GM12878 (cell line): ENCODE data around the gene DOCK1. TPM values are rescaled to one million over a fixed set of nuclear protein-coding genes. Genes with fewer than 3 reads are reported as not detected.

Source experiments
- ATAC-seq: fragments of 200-7000 bp; cut with Tn5 transposase; 3 replicates; pipeline ENCODE4 v1.9.1; 2020; ENCODE audit warnings: mild to moderate bottlenecking, moderate library complexity
- BruUV-seq: library from RNA; stranded (reverse); fragments of 400-500 nt; replicated peaks from 2 replicates; lab custom pipeline; 2021; lab: Mats Ljungman, UMichigan
- CTCF ChIA-PET: fragments of 300-600 bp; sonication (Branson Sonifier 250); formaldehyde crosslinking; extraction: SDS; loops from one replicate; lab custom pipeline; 2021; ENCODE audit warnings: inconsistent platforms; lab: Yijun Ruan, JAX
- POLR2A ChIA-PET: fragments of 350-600 bp; formaldehyde crosslinking; extraction: SDS; loops from one replicate; lab custom pipeline; 2021; ENCODE audit warnings: inconsistent platforms; lab: Charles Lee
- RAD21 ChIA-PET: fragments of 300-600 bp; sonication (Branson Sonifier 250); formaldehyde crosslinking; loops from one replicate; lab custom pipeline; 2023; ENCODE audit warnings: antibody characterized with exemption; ENCODE audit not compliant: unreplicated experiment; lab: Charles Lee
- SMC1A ChIA-PET: fragments of 300-600 bp; sonication (Branson Sonifier 250); formaldehyde crosslinking; loops from one replicate; lab custom pipeline; 2023; ENCODE audit not compliant: unreplicated experiment, uncharacterized antibody; lab: Charles Lee
- DNase-seq: peaks from one replicate; pipeline ENCODE4 v3.0.0-alpha.2; 2011; ENCODE audit warnings: low read depth, low spot score
- FAIRE-seq: peaks from 3 replicates; lab custom pipeline; 2011; peaks lifted over from hg19 to GRCh38; lab: Jason Lieb, UNC
- H2AFZ ChIP-seq: 2 replicates; pipeline ENCODE4 v1.6.0; 2011; ENCODE audit warnings: low read depth, low read length, control low read depth; ENCODE audit not compliant: control insufficient read depth
- H3K27ac ChIP-seq: 2 replicates; pipeline ENCODE4 v1.5.1; 2011; ENCODE audit warnings: control low read depth; ENCODE audit not compliant: control insufficient read depth, insufficient read depth
- H3K27me3 ChIP-seq, 2 experiments: replicated peaks in 1 of 2; 2 replicates each; pipeline versions ENCODE4 v1.6.0 to v1.6.1; 2011; ENCODE audit warnings: low read length in 1 of 2; ENCODE audit not compliant: control insufficient read depth in 2 of 2, insufficient read depth in 2 of 2
- H3K36me3 ChIP-seq, 2 experiments: 2 replicates each; pipeline ENCODE4 v1.5.1; 2011; ENCODE audit warnings: low read length in 1 of 2; ENCODE audit not compliant: control insufficient read depth in 2 of 2, insufficient read depth in 2 of 2
- H3K4me1 ChIP-seq: 2 replicates; pipeline ENCODE4 v1.6.1; 2011; ENCODE audit warnings: mild to moderate bottlenecking, low read length, moderate library complexity, mixed read lengths; ENCODE audit not compliant: control insufficient read depth, insufficient read depth
- H3K4me2 ChIP-seq: 2 replicates; pipeline ENCODE4 v1.6.0; 2011; ENCODE audit warnings: control low read depth; ENCODE audit not compliant: control insufficient read depth, insufficient read depth
- H3K4me3 ChIP-seq: fragments of 200-600 bp; sonication (generic); 2 replicates; pipeline ENCODE4 v1.5.1; 2016
- H3K79me2 ChIP-seq: 2 replicates; pipeline ENCODE4 v1.6.0; 2011; ENCODE audit warnings: low read length; ENCODE audit not compliant: control insufficient read depth, insufficient read depth
- H3K9ac ChIP-seq: 2 replicates; pipeline ENCODE4 v1.8.0; 2011; ENCODE audit warnings: low read length, control low read depth, mixed read lengths; ENCODE audit not compliant: control insufficient read depth, insufficient read depth
- H3K9me3 ChIP-seq: replicated peaks from 3 replicates; pipeline ENCODE4 v1.5.1; 2011; ENCODE audit warnings: mild to moderate bottlenecking, low read length; ENCODE audit not compliant: control insufficient read depth, insufficient read depth
- H4K20me1 ChIP-seq: 2 replicates; pipeline ENCODE4 v1.6.0; 2011; ENCODE audit not compliant: control insufficient read depth, insufficient read depth
- CBX3 ChIP-seq: fragments of 200-600 bp; sonication (generic); IDR thresholded peaks from 2 replicates; pipeline ENCODE4 v1.6.1; 2016; ENCODE audit warnings: low read depth, borderline replicate concordance
- CREM ChIP-seq: IDR thresholded peaks from 2 replicates; pipeline ENCODE4 v1.6.1; 2014; ENCODE audit warnings: antibody characterized with exemption, low read depth
- CTCF ChIP-seq, 3 experiments: IDR thresholded peaks in 2 of 3; conservative IDR thresholded peaks in 1 of 3; 2 replicates each; pipeline ENCODE4 v1.5.1; 2011; ENCODE audit warnings: low read depth in 3 of 3, low read length in 3 of 3, mild to moderate bottlenecking in 3 of 3, control low read depth in 2 of 3, moderate library complexity in 2 of 3, inconsistent platforms in 1 of 3, mixed read lengths in 1 of 3; ENCODE audit not compliant: control insufficient read depth in 2 of 3, insufficient read depth in 1 of 3; ENCODE audit errors: extremely low read depth in 1 of 3
- HDGF ChIP-seq: fragments of 450-650 bp; IDR thresholded peaks from 2 replicates; pipeline ENCODE4 v1.6.1; 2016; ENCODE audit warnings: antibody characterized with exemption
- PBX3 ChIP-seq: IDR thresholded peaks from 2 replicates; pipeline ENCODE4 v1.6.1; 2011; ENCODE audit warnings: mild to moderate bottlenecking, low read depth, low read length, moderate library complexity; ENCODE audit not compliant: insufficient replicate concordance
- REST ChIP-seq: IDR thresholded peaks from 2 replicates; pipeline ENCODE4 v1.6.1; 2012; ENCODE audit warnings: mild to moderate bottlenecking, low read depth, low read length
- TAF1 ChIP-seq: IDR thresholded peaks from 2 replicates; pipeline ENCODE4 v1.6.1; 2011; ENCODE audit warnings: mild to moderate bottlenecking, low read depth, low read length, borderline replicate concordance
- ZNF217 ChIP-seq: fragments of 450-650 bp; IDR thresholded peaks from 2 replicates; pipeline ENCODE4 v1.6.1; 2017; ENCODE audit warnings: antibody characterized with exemption, mild to moderate bottlenecking
- WGBS: methylation state at CpG from one replicate; pipeline ENCODE4 v1.1.6; 2016; ENCODE audit warnings: low lambda C conversion rate; ENCODE audit not compliant: insufficient replicate concordance, insufficient coverage; ENCODE audit errors: missing lambda C conversion rate; 5-methylcytosine and 5-hydroxymethylcytosine counted together
- in situ Hi-C: fragments of 300-500 bp; cut with MboI; formaldehyde crosslinking; loops from 9 replicates; pipeline ENCODE4 v1.14.3; 2018; ENCODE audit warnings: mixed read lengths
- intact Hi-C: fragments of 100-400 bp; cut with micrococcal nuclease; formaldehyde crosslinking; loops from one replicate; pipeline ENCODE4 v1.14.2; 2022; ENCODE audit not compliant: unreplicated experiment
- polyA plus RNA-seq, 11 experiments: library from polyadenylated mRNA; depleted of rRNA in 4 of 11; unstranded in 6 of 11; stranded (reverse) in 5 of 11; fragments of >200 nt; fragmentation: Nextera tagmentation in 4 of 11; fragmentation: Illumina TruSeq in 1 of 11; extraction: Ambion mirVana in 4 of 11; extraction: Trizol in 1 of 11; gene quantifications; 1 replicate in 1 of 11; 2 replicates in 10 of 11; pipeline versions ENCODE4 v1.2.1 to v1.2.3, GENCODE V29; 2011 to 2016; ENCODE audit warnings: inconsistent platforms in 2 of 11, missing spikeins in 2 of 11, low read depth in 1 of 11
- total RNA-seq, 4 experiments: library from RNA; depleted of rRNA in 3 of 4; stranded (reverse); fragments of >200 nt in 3 of 4; fragmentation: Illumina TruSeq in 1 of 4; extraction: Trizol in 1 of 4; gene quantifications; 2 replicates each; pipeline versions ENCODE4 v1.2.1 to v1.2.3, GENCODE V29; 2013 to 2021

The DOCK1 gene
- total and polyA plus RNA-seq, 10 of the 15 experiments (the other 5 are each of a cell fraction or from before 2014, with no cell fraction given): 0.05 to 0.18 TPM; not detected in 8

GRCh38 chr10:127132451-127132850 lies 227.2 kb downstream of the DOCK1 start (continued):
- TF ChIP-seq CTCF (IDR thresholded peaks at IDR 0.05 in 2 of 3, conservative IDR thresholded peaks at IDR 0.05 in 1 of 3; ENCODE audit: control insufficient read depth in 2 of 3, extremely low read depth in 1 of 3, insufficient read depth in 1 of 3, low read depth in 3 of 3, low read length in 3 of 3) (no peak), REST (no peak), HDGF (no peak), CREM (no peak), CBX3 (no peak), ZNF217 (no peak)
- TF ChIP-seq, all 136 proteins: peak for 0

GRCh38 chr10:127133225-127133624 lies 228.0 kb downstream of the DOCK1 start:
- ChIA-PET SMC1A (no interaction called here), POLR2A (no interaction called here), RAD21 (no interaction called here), CTCF (no interaction called here)
- BruUV-seq: no TSS peak
- 6% methylated on average over 1 of the region's 1 CpG for WGBS
- DNase-seq (no peak), FAIRE-seq (no peak), ATAC-seq (no peak)
- intact Hi-C loops: no loop called here
- Histone ChIP-seq H3K4me3 (no peak overlapping the region), H3K36me3 (no peaks in the 10 kb centered on the region), H3K27ac (no peak overlapping the region), H3K4me2 (no peak overlapping the region), H2AFZ (no peak overlapping the region), H3K27me3 (no peaks in the 10 kb centered on the region), H3K9ac (no peak overlapping the region), H3K9me3 (no peaks in the 10 kb centered on the region; the same call in 2 of the 3 replicates), H4K20me1 (no peaks in the 10 kb centered on the region), H3K79me2 (no peaks in the 10 kb centered on the region), H3K4me1 (no peaks in the 10 kb centered on the region)
- TF ChIP-seq PBX3: no peak
- no peak for TF ChIP-seq TAF1
- in situ Hi-C loops: no loop called here
